ENCODE results near the gene APLP2. TPM values are rescaled to one million over a fixed set of nuclear protein-coding genes. Genes with fewer than 3 reads are reported as not detected.

The APLP2 gene
- total RNA-seq, 1 experiment from 2014 or later: 2,076 TPM

- no peaks in the 10 kb centered on the region for H3K9me3 ChIP-seq
- intact Hi-C loops (cut with micrococcal nuclease; ENCODE audit: unreplicated experiment): no loop called here
- no TSS peak for BruUV-seq (replicated peaks)
- POLR2A ChIA-PET: no interaction called here
- Mint-ChIP-seq H3K27ac (ENCODE audit: unreplicated experiment) (peak overlapping the region; percentile 81), H3K4me3 (ENCODE audit: unreplicated experiment) (no peak overlapping the region), H3K36me3 (ENCODE audit: insufficient read depth, unreplicated experiment) (peaks cover 81% of the 10 kb centered on the region), H3K4me1 (ENCODE audit: low read depth, unreplicated experiment) (peaks cover 11% of the 10 kb centered on the region), H3K27me3 (ENCODE audit: insufficient read depth, unreplicated experiment) (no peaks in the 10 kb centered on the region), H3K9me3 (ENCODE audit: unreplicated experiment) (peaks cover 9% of the 10 kb centered on the region)
- H3K27me3 ChIP-seq (replicated peaks; ENCODE audit: control insufficient read depth, insufficient read depth, low read length): no peaks in the 10 kb centered on the region
- peaks cover 9% of the 10 kb centered on the region for H3K36me3 ChIP-seq (ENCODE audit: control insufficient read depth, insufficient read depth, low read length)
- no peak for DNase-seq
- TF ChIP-seq CTCF (IDR thresholded peaks at IDR 0.05; ENCODE audit: insufficient read depth in 1 of 2, low read depth in 1 of 2, low read length in 1 of 2, severe bottlenecking in 1 of 2, unreplicated experiment in 1 of 2): no peak
- H3K4me1 ChIP-seq: peaks cover 16% of the 10 kb centered on the region
- CTCF ChIA-PET: no interaction called here
- H3K4me3 ChIP-seq (ENCODE audit: low read depth, low read length): no peak overlapping the region
Observed at GRCh38 chr11:130188047-130188446, 118.4 kb downstream of the APLP2 start.

- H3K4me3 ChIP-seq (ENCODE audit: low read depth, low read length): no peak overlapping the region
- no TSS peak for BruUV-seq (replicated peaks)
- H3K4me3 Mint-ChIP-seq (ENCODE audit: unreplicated experiment): no peak overlapping the region
- ChIA-PET CTCF (no interaction called here), POLR2A (no interaction called here)
- H3K36me3 ChIP-seq (ENCODE audit: control insufficient read depth, insufficient read depth, low read length): peaks cover 9% of the 10 kb centered on the region
- H3K4me1 Mint-ChIP-seq (ENCODE audit: low read depth, unreplicated experiment): peaks cover 7% of the 10 kb centered on the region
- TF ChIP-seq CTCF (IDR thresholded peaks at IDR 0.05; ENCODE audit: insufficient read depth in 1 of 2, low read depth in 1 of 2, low read length in 1 of 2, severe bottlenecking in 1 of 2, unreplicated experiment in 1 of 2): no peak
- H3K9me3 ChIP-seq: no peaks in the 10 kb centered on the region
- no peaks in the 10 kb centered on the region for H3K27me3 ChIP-seq (replicated peaks; ENCODE audit: control insufficient read depth, insufficient read depth, low read length)
- peaks cover 17% of the 10 kb centered on the region for H3K4me1 ChIP-seq
- H3K27ac Mint-ChIP-seq (ENCODE audit: unreplicated experiment): peak overlapping the region; percentile 81
- peaks cover 84% of the 10 kb centered on the region for H3K36me3 Mint-ChIP-seq (ENCODE audit: insufficient read depth, unreplicated experiment)
- no peaks in the 10 kb centered on the region for H3K27me3 Mint-ChIP-seq (ENCODE audit: insufficient read depth, unreplicated experiment)
- DNase-seq: no peak
- H3K9me3 Mint-ChIP-seq (ENCODE audit: unreplicated experiment): peaks cover 6% of the 10 kb centered on the region
- intact Hi-C loops (cut with micrococcal nuclease; ENCODE audit: unreplicated experiment): no loop called here
Observed at GRCh38 chr11:130188585-130189347, 119.1 kb downstream of the APLP2 start.

- Histone ChIP-seq H3K36me3 (ENCODE audit: control insufficient read depth, insufficient read depth, low read length) (peaks cover 4% of the 10 kb centered on the region), H3K27me3 (replicated peaks; ENCODE audit: control insufficient read depth, insufficient read depth, low read length) (no peaks in the 10 kb centered on the region), H3K4me3 (ENCODE audit: low read depth, low read length) (no peak overlapping the region), H3K4me1 (peaks cover 17% of the 10 kb centered on the region), H3K9me3 (no peaks in the 10 kb centered on the region)
- no TSS peak for BruUV-seq (replicated peaks)
- TF ChIP-seq CTCF (IDR thresholded peaks at IDR 0.05; ENCODE audit: insufficient read depth in 1 of 2, low read depth in 1 of 2, low read length in 1 of 2, severe bottlenecking in 1 of 2, unreplicated experiment in 1 of 2): no peak
- no peaks in the 10 kb centered on the region for H3K4me1 Mint-ChIP-seq (ENCODE audit: low read depth, unreplicated experiment)
- no peak overlapping the region for H3K4me3 Mint-ChIP-seq (ENCODE audit: unreplicated experiment)
- peaks cover 83% of the 10 kb centered on the region for H3K36me3 Mint-ChIP-seq (ENCODE audit: insufficient read depth, unreplicated experiment)
- no peak overlapping the region for H3K27ac Mint-ChIP-seq (ENCODE audit: unreplicated experiment)
- CTCF ChIA-PET: no interaction called here
- no peaks in the 10 kb centered on the region for H3K9me3 Mint-ChIP-seq (ENCODE audit: unreplicated experiment)
- H3K27me3 Mint-ChIP-seq (ENCODE audit: insufficient read depth, unreplicated experiment): no peaks in the 10 kb centered on the region
- intact Hi-C loops (cut with micrococcal nuclease; ENCODE audit: unreplicated experiment): no loop called here
- POLR2A ChIA-PET: no interaction called here
- DNase-seq: no peak
Observed at GRCh38 chr11:130189492-130190210, 120.0 kb downstream of the APLP2 start.
